HepG2 (cell line): Measurements from ENCODE around the gene OR2T27.

Source experiments
- CTCF ChIP-seq: sonication (generic); formaldehyde crosslinking; IDR thresholded peaks from 2 replicates; pipeline ENCODE4 v1.5.0; 2020; ENCODE audit warnings: mild to moderate bottlenecking, missing genetic modification reagents, moderate library complexity
- EP300 ChIP-seq, 3 experiments: sonication (generic) in 1 of 3; formaldehyde crosslinking in 1 of 3; IDR thresholded peaks; 2 replicates each; pipeline versions ENCODE4 v1.5.1 to v1.6.1; 2011 to 2020; ENCODE audit warnings: low read depth in 2 of 3, low read length in 2 of 3, borderline replicate concordance in 1 of 3, improper control_type of control experiment in 1 of 3, mild to moderate bottlenecking in 1 of 3, missing genetic modification reagents in 1 of 3, moderate library complexity in 1 of 3
- GABPA ChIP-seq, 2 experiments: IDR thresholded peaks; 2 replicates each; pipeline ENCODE4 v1.6.1; 2011 to 2016; ENCODE audit warnings: low read depth in 2 of 2, low read length in 1 of 2, missing biosample characterization in 1 of 2, missing genetic modification characterization in 1 of 2
- HCFC1 ChIP-seq: fragments of 150-350 bp; IDR thresholded peaks from 2 replicates; pipeline ENCODE4 v1.6.1; 2014; ENCODE audit warnings: low read depth, low read length
- NBN ChIP-seq: fragments of 450-650 bp; conservative IDR thresholded peaks from 2 replicates; pipeline ENCODE4 v1.6.1; 2017
- POLR2AphosphoS5 ChIP-seq: IDR thresholded peaks from 2 replicates; pipeline ENCODE4 v1.6.1; 2012; ENCODE audit warnings: low read depth, low read length
- SIN3A ChIP-seq: IDR thresholded peaks from 2 replicates; pipeline ENCODE4 v1.6.1; 2011; ENCODE audit warnings: low read depth, mild to moderate bottlenecking, control low read depth, low read length, borderline replicate concordance
- ZBTB4 ChIP-seq: sonication (generic); formaldehyde crosslinking; IDR thresholded peaks from 2 replicates; pipeline ENCODE4 v1.4.0; 2020; ENCODE audit warnings: missing genetic modification reagents, mild to moderate bottlenecking, borderline replicate concordance
- ZBTB40 ChIP-seq, 2 experiments: fragments of 450-650 bp in 1 of 2; sonication (generic) in 1 of 2; formaldehyde crosslinking in 1 of 2; IDR thresholded peaks; 2 replicates each; pipeline versions ENCODE4 v1.6.1 to v1.8.0; 2016 to 2022; ENCODE audit warnings: antibody characterized with exemption in 1 of 2, mild to moderate bottlenecking in 1 of 2, missing genetic modification reagents in 1 of 2
- ZFX ChIP-seq: sonication (generic); formaldehyde crosslinking; IDR thresholded peaks from 2 replicates; pipeline ENCODE4 v1.4.0; 2020; ENCODE audit warnings: mild to moderate bottlenecking, low read depth, missing genetic modification reagents, moderate library complexity
- ZNF678 ChIP-seq: sonication (generic); formaldehyde crosslinking; IDR thresholded peaks from 2 replicates; pipeline ENCODE4 v1.4.0; 2020; ENCODE audit warnings: mild to moderate bottlenecking, missing genetic modification reagents

- TF ChIP-seq GABPA (IDR thresholded peaks at IDR 0.05; ENCODE audit: low read depth, low read length) (no peak), GABPA (CRISPR knock-in tag; IDR thresholded peaks at IDR 0.05; ENCODE audit: low read depth) (no peak), ZFX (CRISPR knock-in tag) (no peak), ZBTB4 (CRISPR knock-in tag) (no peak), ZBTB40 (IDR thresholded peaks at IDR 0.05) (no peak), ZBTB40 (CRISPR knock-in tag; IDR thresholded peaks at IDR 0.05) (no peak), EP300 (IDR thresholded peaks at IDR 0.05; ENCODE audit: low read depth in 2 of 2, low read length in 2 of 2) (no peak), EP300 (CRISPR knock-in tag; IDR thresholded peaks at IDR 0.05; ENCODE audit: borderline replicate concordance) (no peak), SIN3A (no peak), NBN (no peak), POLR2AphosphoS5 (no peak), HCFC1 (no peak), CTCF (CRISPR knock-in tag) (peak; percentile 40), ZNF678 (CRISPR knock-in tag) (no peak)
These were observed 31.5 kb upstream of the OR2T27 start for GRCh38 chr1:248686815-248687214.
